Myocyte (in vitro differentiated cells): ENCODE data around the gene GSC2. TPM values are rescaled to one million over a fixed set of nuclear protein-coding genes. Genes with fewer than 3 reads are reported as not detected.

Experiments used
- DNase-seq: peaks from one replicate; pipeline ENCODE4 v3.0.0-alpha.2; 2012; ENCODE audit warnings: low read depth
- polyA plus RNA-seq: library from polyadenylated mRNA; unstranded; fragments of >200 nt; gene quantifications from one replicate; pipeline ENCODE4 v1.2.1, GENCODE V29; 2012; ENCODE audit warnings: missing spikeins
- total RNA-seq: library from RNA; depleted of rRNA; stranded (reverse); fragments of >200 nt; gene quantifications from 2 replicates; pipeline ENCODE4 v1.2.3, GENCODE V29; 2014

GSC2 gene, protein sequence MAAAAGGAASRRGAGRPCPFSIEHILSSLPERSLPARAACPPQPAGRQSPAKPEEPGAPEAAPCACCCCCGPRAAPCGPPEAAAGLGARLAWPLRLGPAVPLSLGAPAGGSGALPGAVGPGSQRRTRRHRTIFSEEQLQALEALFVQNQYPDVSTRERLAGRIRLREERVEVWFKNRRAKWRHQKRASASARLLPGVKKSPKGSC
- not detected in 2 replicates for total RNA-seq
- polyA plus RNA-seq: not detected

DNA sequence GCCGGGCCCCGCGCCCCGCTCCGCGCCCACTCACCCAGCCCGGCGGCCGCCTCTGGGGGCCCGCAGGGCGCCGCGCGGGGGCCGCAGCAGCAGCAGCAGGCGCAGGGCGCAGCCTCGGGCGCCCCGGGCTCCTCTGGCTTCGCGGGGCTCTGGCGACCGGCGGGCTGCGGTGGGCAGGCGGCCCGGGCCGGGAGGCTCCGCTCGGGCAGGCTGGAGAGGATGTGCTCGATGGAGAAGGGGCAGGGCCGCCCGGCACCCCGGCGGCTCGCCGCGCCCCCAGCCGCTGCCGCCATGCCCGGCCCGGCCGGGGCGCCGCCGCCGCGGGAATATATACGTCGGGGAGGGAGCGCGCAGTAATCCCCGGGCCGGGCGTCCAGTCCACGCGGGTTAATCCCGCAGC, at the start of gene GSC2:
Gene GSC2, minus strand, starts transcription at position 302 of the 400 bp plus-strand sequence. Its CDS starts 9 bp downstream, at position 293.
- no peak for DNase-seq

DNA sequence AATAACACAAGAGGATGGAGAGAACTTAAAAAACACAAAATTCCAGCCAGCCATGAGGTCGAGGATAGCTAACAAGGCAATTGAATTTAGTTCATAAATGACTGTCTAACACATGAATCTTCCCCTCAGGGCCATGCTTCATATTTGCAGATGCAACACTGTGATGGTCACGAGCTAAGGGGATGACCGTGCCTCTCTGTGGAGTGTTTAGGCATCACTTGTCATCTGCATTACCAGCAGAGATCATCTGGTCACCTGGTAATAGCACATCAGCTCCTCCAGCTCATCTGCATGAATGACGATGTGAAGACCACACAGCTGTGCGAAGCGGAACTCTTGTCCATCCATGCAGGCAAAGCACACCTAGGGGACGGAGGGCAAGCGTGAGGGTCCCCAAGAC, 49.4 kb upstream of the GSC2 start:
- no peak for DNase-seq

- peak; percentile 39 for DNase-seq
These were observed 48.1 kb upstream of the GSC2 start for GRCh38 chr22:19197997-19198865.

DNA sequence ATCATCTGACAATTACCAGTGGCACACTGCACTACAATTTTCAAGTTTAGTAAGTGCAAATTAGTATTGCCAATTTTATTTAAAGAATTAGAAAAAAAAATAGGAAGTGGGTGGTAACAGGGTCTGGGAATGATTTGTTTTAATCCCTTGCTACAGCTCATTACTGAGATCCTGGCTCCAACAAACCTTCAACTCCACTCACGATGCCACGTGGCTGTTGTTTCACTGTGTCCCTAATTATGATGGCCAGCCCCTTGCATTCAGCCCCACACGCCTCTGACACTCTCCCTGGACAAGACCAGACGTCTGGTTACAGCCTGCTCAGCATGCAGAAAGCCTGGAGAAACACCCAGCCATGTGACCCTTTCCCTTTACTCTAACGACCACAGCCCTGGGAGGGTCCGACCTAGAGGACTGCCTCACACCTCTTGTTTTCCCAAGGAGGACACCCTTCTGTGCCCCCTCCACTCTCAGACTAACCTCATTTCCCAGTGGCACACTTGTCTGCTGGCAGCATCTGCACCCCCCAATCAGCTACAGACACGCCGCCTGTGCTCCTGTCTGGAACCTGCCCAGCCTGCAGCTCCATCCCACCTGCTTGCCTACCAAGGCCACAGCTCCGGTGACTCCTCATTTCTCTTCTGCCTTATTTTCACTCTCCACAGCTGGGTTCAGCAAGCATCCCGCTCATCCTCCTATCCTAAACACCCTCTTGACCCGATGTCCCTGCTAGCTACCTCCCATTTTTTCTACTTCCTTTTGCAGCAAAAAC, 46.9 kb upstream of the GSC2 start:
- DNase-seq: no peak

GRCh38 chr22:19195796-19196731, 46.0 kb upstream of the GSC2 start:
- no peak for DNase-seq

DNA sequence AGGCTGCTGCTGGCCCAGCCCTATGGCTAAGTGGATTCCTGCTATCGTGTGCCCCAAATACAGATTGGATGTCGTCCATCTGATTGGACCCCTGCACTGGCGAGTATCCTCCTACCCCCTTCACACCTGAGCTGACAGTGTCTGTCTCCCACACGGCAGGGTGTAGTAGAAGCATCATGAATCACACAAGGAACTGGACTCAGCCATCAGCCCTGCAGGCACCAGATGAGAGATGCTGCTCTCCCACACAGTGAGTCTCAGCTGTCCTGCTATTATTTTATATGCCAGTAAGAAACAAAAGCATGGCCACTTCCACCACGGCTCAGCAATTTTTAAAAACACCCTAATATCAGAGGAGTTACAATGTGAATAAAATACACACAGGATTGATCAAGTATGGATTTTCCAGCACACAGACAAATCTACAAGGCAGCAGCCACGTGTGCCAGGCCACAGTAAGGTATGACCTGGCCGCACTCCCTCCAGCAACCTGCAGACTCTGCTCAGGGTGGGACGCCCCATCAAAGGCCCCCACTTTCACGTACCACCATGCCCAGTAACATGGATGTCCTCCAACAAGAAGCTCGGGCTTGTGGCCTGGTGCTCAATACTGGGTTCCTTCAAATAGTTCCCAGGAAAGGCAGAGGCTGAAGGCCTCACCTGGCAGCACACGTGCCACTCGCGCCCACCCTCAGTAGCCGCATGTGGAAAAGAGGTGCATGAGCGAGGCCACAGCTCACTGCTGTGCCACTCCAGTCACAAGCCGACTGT, 44.9 kb upstream of the GSC2 start:
- no peak for DNase-seq

- DNase-seq: no peak
These were observed 43.8 kb upstream of the GSC2 start for GRCh38 chr22:19193879-19194278.

- DNase-seq: no peak
These were observed 37.8 kb upstream of the GSC2 start for GRCh38 chr22:19187716-19188563.

GRCh38 chr22:19184276-19184997, 34.3 kb upstream of the GSC2 start:
- DNase-seq: no peak

GRCh38 chr22:19183216-19183615, 33.1 kb upstream of the GSC2 start:
- DNase-seq: no peak

- DNase-seq: no peak
These were observed 32.5 kb upstream of the GSC2 start for GRCh38 chr22:19182472-19183157.

DNA sequence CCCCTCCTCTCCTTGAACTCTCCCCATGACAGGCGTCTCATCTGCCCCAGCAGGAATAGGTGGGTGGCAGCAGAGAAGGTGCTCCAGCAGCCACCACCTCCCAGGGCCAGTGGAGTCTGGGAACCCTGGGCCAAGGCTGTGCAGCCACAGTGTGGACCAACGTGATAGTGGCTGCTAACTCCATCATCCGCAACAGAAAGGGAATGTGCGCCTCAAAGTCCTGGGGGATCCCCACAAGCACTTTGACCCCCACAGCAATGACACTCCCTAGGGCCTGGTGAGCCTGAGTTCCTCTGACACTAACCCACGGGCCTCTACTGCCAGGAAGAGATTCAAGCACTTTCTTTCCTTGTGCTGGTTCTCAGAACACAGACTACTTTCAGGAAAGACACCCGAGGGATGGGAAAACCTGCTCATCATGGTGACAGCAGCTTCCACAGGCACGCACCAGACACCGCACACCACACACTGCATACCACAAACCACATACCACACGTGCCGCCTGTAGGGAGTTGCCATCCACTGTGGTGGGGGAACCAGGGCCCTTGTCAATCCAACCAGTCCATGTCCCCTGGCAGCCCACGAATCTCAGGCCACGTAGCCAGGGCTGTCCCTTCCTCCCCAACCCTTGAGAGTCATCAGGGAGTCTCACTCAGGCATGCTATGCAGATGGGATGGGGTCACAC, 31.8 kb upstream of the GSC2 start:
- peak; percentile 87 for DNase-seq

GRCh38 chr22:19180740-19181410, 30.8 kb upstream of the GSC2 start:
- no peak for DNase-seq

DNA sequence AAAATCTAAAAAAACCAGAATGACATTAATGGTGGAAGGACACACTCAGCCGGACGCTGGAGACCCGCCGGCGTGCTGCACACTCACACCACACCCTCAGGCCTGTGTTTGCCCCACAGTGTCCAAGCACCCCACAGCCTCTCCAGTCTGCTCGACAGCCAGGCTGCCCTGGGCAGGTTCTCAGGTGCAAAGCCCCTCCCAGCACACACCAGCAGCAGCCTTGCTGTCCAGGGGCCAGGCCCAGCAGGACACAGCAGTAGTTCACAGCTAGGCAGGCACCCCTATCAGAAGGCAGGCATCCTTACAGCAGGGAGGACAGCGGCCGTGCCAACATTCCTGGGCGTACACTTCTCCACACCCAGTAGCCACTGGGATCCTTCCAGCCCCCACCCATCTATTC, 30.1 kb upstream of the GSC2 start:
- no peak for DNase-seq

GRCh38 chr22:19179497-19180048, 29.5 kb upstream of the GSC2 start:
- peak; percentile 64 for DNase-seq
